Measurements from ENCODE around the gene IZUMO4.
"Not testable (repeated sequence)": the region's sequence is repeated elsewhere in the genome, so short reads cannot be mapped to it uniquely, and the experiment has no call there.

The IZUMO4 gene

GRCh38 chr19:2122982-2123381 is 26.3 kb downstream of the IZUMO4 start:
- DNase-seq (ENCODE audit: low read depth, low spot score) = no peak

GRCh38 chr19:2123682-2124387 is 27.1 kb downstream of the IZUMO4 start:
- DNase-seq (ENCODE audit: low read depth, low spot score) = no peak

- no peak for DNase-seq (ENCODE audit: low read depth, low spot score)
Observed at GRCh38 chr19:2126879-2127518, 30.3 kb downstream of the IZUMO4 start.

GRCh38 chr19:2127758-2128157 is 31.0 kb downstream of the IZUMO4 start:
- no peak for DNase-seq (ENCODE audit: low read depth, low spot score)

GRCh38 chr19:2128252-2128651 is 31.5 kb downstream of the IZUMO4 start:
- DNase-seq (ENCODE audit: low read depth, low spot score) = not testable (repeated sequence)

GRCh38 chr19:2129022-2129421 is 32.3 kb downstream of the IZUMO4 start:
- no peak for DNase-seq (ENCODE audit: low read depth, low spot score)

- no peak for DNase-seq (ENCODE audit: low read depth, low spot score)
Observed at GRCh38 chr19:2129486-2129885, 32.8 kb downstream of the IZUMO4 start.

- DNase-seq (ENCODE audit: low read depth, low spot score) = no peak
Observed at GRCh38 chr19:2129892-2130770, 33.4 kb downstream of the IZUMO4 start.

- DNase-seq (ENCODE audit: low read depth, low spot score) = not testable (repeated sequence)
Observed at GRCh38 chr19:2131012-2131975, 34.6 kb downstream of the IZUMO4 start.

GRCh38 chr19:2132191-2132590 is 35.5 kb downstream of the IZUMO4 start:
- no peak for DNase-seq (ENCODE audit: low read depth, low spot score)

- DNase-seq (ENCODE audit: low read depth, low spot score) = no peak
Observed at GRCh38 chr19:2132731-2133490, 36.2 kb downstream of the IZUMO4 start.

GRCh38 chr19:2135474-2136402 is 39.0 kb downstream of the IZUMO4 start:
- DNase-seq (ENCODE audit: low read depth, low spot score) = no peak

- no peak for DNase-seq (ENCODE audit: low read depth, low spot score)
Observed at GRCh38 chr19:2136796-2137195, 40.1 kb downstream of the IZUMO4 start.

- DNase-seq (ENCODE audit: low read depth, low spot score) = no peak
Observed at GRCh38 chr19:2138061-2138728, 41.5 kb downstream of the IZUMO4 start.

- no peak for DNase-seq (ENCODE audit: low read depth, low spot score)
Observed at GRCh38 chr19:2139385-2140137, 42.8 kb downstream of the IZUMO4 start.

GRCh38 chr19:2140138-2140569 is 43.4 kb downstream of the IZUMO4 start:
- no peak for DNase-seq (ENCODE audit: low read depth, low spot score)

GRCh38 chr19:2142173-2142829 is 45.6 kb downstream of the IZUMO4 start:
- DNase-seq (ENCODE audit: low read depth, low spot score) = no peak
